ENCODE results near the gene ORM1.

DNA sequence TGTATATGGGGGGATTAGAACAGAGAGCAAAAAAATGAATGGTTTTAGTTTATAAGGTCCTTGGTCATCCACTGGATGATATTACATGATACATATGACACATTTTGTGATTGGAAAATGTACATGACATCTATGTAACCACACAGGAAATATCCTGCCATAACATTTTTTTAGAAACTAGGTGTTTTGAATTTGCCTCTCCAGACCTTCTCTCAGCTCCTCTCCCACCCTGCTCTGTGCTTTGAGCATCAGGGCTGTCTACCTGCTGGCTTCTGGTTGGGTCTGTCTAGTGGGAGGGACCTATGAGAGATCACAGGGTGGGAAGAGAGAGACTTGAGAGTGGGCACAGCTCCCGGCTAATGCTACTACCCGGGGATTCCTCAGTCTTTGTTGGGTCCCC is 40.5 kb downstream of the ORM1 start:
- TF ChIP-seq, protein P1, sequence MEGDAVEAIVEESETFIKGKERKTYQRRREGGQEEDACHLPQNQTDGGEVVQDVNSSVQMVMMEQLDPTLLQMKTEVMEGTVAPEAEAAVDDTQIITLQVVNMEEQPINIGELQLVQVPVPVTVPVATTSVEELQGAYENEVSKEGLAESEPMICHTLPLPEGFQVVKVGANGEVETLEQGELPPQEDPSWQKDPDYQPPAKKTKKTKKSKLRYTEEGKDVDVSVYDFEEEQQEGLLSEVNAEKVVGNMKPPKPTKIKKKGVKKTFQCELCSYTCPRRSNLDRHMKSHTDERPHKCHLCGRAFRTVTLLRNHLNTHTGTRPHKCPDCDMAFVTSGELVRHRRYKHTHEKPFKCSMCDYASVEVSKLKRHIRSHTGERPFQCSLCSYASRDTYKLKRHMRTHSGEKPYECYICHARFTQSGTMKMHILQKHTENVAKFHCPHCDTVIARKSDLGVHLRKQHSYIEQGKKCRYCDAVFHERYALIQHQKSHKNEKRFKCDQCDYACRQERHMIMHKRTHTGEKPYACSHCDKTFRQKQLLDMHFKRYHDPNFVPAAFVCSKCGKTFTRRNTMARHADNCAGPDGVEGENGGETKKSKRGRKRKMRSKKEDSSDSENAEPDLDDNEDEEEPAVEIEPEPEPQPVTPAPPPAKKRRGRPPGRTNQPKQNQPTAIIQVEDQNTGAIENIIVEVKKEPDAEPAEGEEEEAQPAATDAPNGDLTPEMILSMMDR (conservative IDR thresholded peaks at IDR 0.05; ENCODE audit: low read length): no peak
- no peak for TF ChIP-seq EZH2phosphoT487 (IDR thresholded peaks at IDR 0.05; ENCODE audit: borderline replicate concordance)
